Neural cell (in vitro differentiated cells): ENCODE results near the gene SLC38A9. TPM values are rescaled to one million over a fixed set of nuclear protein-coding genes. Genes with fewer than 3 reads are reported as not detected.

Source experiments
- H2AFZ ChIP-seq: fragments of 200-600, 300-800 bp; sonication (generic), shearing (Covaris generic); 2 replicates; pipeline ENCODE4 v1.6.0; 2014; ENCODE audit warnings: low read depth, mild to moderate bottlenecking, antibody characterized with exemption, low read length, moderate library complexity
- H3F3A ChIP-seq: fragments of 200-600 bp; shearing (Covaris generic); 2 replicates; pipeline ENCODE4 v1.6.1; 2016; ENCODE audit warnings: mild to moderate bottlenecking, moderate library complexity, mixed read lengths, antibody characterized with exemption, low read length; ENCODE audit not compliant: insufficient read depth, poor library complexity, severe bottlenecking
- H3K27ac ChIP-seq: fragments of 200-600, 300-800 bp; sonication (generic), shearing (Covaris generic); 2 replicates; pipeline ENCODE4 v1.5.1; 2014; ENCODE audit warnings: mild to moderate bottlenecking, low read length, moderate library complexity
- H3K27me3 ChIP-seq: fragments of 300-800, 200-600 bp; sonication (generic), shearing (Covaris generic); 2 replicates; pipeline ENCODE4 v1.6.0; 2014; ENCODE audit warnings: mild to moderate bottlenecking, low read depth, low read length, moderate library complexity; ENCODE audit not compliant: insufficient read depth
- H3K36me3 ChIP-seq: fragments of 300-800, 200-600 bp; sonication (generic), shearing (Covaris generic); 2 replicates; pipeline ENCODE4 v1.5.1; 2014; ENCODE audit warnings: mild to moderate bottlenecking, antibody characterized with exemption, low read length, moderate library complexity; ENCODE audit not compliant: insufficient read depth
- H3K4me2 ChIP-seq: fragments of 300-800, 200-600 bp; sonication (generic), shearing (Covaris generic); 2 replicates; pipeline ENCODE4 v1.6.0; 2014; ENCODE audit warnings: mild to moderate bottlenecking, low read length
- H3K4me3 ChIP-seq: fragments of 300-800, 200-600 bp; sonication (generic), shearing (Covaris generic); 2 replicates; pipeline ENCODE4 v1.5.1; 2014; ENCODE audit warnings: mild to moderate bottlenecking, low read length, moderate library complexity
- H3K79me2 ChIP-seq: fragments of 200-600 bp; shearing (Covaris generic); replicated peaks from 2 replicates; pipeline ENCODE4 v1.6.0; 2014; ENCODE audit warnings: mild to moderate bottlenecking, low read length, moderate library complexity; ENCODE audit not compliant: insufficient read depth
- H3K9ac ChIP-seq: fragments of 300-800, 200-600 bp; sonication (generic), shearing (Covaris generic); 2 replicates; pipeline ENCODE4 v1.6.1; 2016; ENCODE audit warnings: mild to moderate bottlenecking, low read length, mixed read lengths
- H3K9me2 ChIP-seq: fragments of 200-600 bp; shearing (Covaris generic); 2 replicates; pipeline ENCODE4 v1.6.1; 2016; ENCODE audit warnings: mild to moderate bottlenecking, low read length, mixed read lengths; ENCODE audit not compliant: insufficient read depth
- H3K9me3 ChIP-seq: fragments of 200-600, 300-800 bp; sonication (generic), shearing (Covaris generic); 2 replicates; pipeline ENCODE4 v1.6.1; 2016; ENCODE audit warnings: mild to moderate bottlenecking, mixed run types, low read length, moderate library complexity, mixed read lengths
- H4K20me1 ChIP-seq: fragments of 200-600 bp; shearing (Covaris generic); 2 replicates; pipeline ENCODE4 v1.6.1; 2016; ENCODE audit warnings: mild to moderate bottlenecking, mixed run types; ENCODE audit not compliant: insufficient read depth
- EP300 ChIP-seq: fragments of 450-650 bp; conservative IDR thresholded peaks from 2 replicates; pipeline ENCODE4 v1.6.1; 2014; ENCODE audit warnings: antibody characterized with exemption, mild to moderate bottlenecking, moderate library complexity; ENCODE audit not compliant: poor library complexity, severe bottlenecking
- EZH2 ChIP-seq: fragments of 200-600, 300-800 bp; shearing (Covaris generic), sonication (generic); IDR thresholded peaks from 2 replicates; pipeline ENCODE4 v1.6.1; 2014; ENCODE audit warnings: antibody characterized with exemption, low read length, borderline replicate concordance, mild to moderate bottlenecking; ENCODE audit not compliant: insufficient read depth, poor library complexity, severe bottlenecking
- MXI1 ChIP-seq: fragments of 450-650 bp; conservative IDR thresholded peaks from 2 replicates; pipeline ENCODE4 v1.6.1; 2014; ENCODE audit warnings: antibody characterized with exemption, mild to moderate bottlenecking; ENCODE audit not compliant: poor library complexity, severe bottlenecking
- POLR2AphosphoS5 ChIP-seq: IDR thresholded peaks from 2 replicates; pipeline ENCODE4 v1.6.1; 2012
- RAD21 ChIP-seq: fragments of 450-650 bp; conservative IDR thresholded peaks from 2 replicates; pipeline ENCODE4 v1.6.1; 2014; ENCODE audit warnings: antibody characterized with exemption, mild to moderate bottlenecking, moderate library complexity
- SMC3 ChIP-seq: fragments of 450-650 bp; conservative IDR thresholded peaks from 2 replicates; pipeline ENCODE4 v1.6.1; 2014; ENCODE audit warnings: antibody characterized with exemption, mild to moderate bottlenecking, moderate library complexity; ENCODE audit not compliant: poor library complexity
- TAF1 ChIP-seq: IDR thresholded peaks from 2 replicates; pipeline ENCODE4 v1.6.1; 2012; ENCODE audit warnings: low read depth
- polyA plus RNA-seq: library from polyadenylated mRNA; depleted of rRNA; stranded (reverse); fragments of >200 nt; gene quantifications from 2 replicates; pipeline ENCODE4 v1.2.3, GENCODE V29; 2014
- TF ChIP-seq, protein P1 (sequence below): IDR thresholded peaks from 2 replicates; pipeline ENCODE4 v1.6.1; 2012; ENCODE audit warnings: borderline replicate concordance
- TF ChIP-seq, protein P2 (sequence below): fragments of 450-650 bp; IDR thresholded peaks from 2 replicates; pipeline ENCODE4 v1.5.1; 2014; ENCODE audit warnings: antibody characterized with exemption, mild to moderate bottlenecking, moderate library complexity; ENCODE audit not compliant: poor library complexity, severe bottlenecking

The SLC38A9 gene
- polyA plus RNA-seq, 1 donor from 2014 or later = 44.5 TPM

DNA sequence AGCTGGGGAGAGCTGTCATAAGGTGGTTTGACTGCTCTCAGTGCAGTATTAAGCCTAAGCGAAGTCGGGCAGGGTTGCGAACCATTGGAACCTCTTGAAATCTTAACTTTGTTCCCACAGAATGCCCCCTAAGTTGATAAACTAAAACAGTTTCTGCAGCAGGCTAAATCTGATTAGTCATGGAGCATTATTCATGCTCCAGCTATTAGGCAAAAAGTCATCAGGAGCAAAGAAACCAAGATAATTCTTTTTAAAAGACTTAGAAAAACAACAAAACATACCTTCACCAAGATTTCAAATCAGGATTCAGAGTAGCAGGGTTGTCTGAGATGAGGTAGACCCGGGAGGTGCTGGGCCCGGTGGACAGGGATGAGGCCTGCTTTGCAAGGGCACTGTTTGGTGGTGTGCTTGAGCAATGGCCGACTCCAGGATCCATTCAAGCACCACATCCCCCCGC lies 107.5 kb downstream of the SLC38A9 start:
- no peaks in the 10 kb centered on the region for H3K79me2 ChIP-seq
- H4K20me1 ChIP-seq = no peaks in the 10 kb centered on the region
- H2AFZ ChIP-seq = no peak overlapping the region
- H3F3A ChIP-seq = no peaks in the 10 kb centered on the region
- H3K36me3 ChIP-seq = no peaks in the 10 kb centered on the region
- H3K9me3 ChIP-seq = no peaks in the 10 kb centered on the region
- H3K4me2 ChIP-seq = no peak overlapping the region
- H3K4me3 ChIP-seq = no peak overlapping the region
- no peaks in the 10 kb centered on the region for H3K9me2 ChIP-seq
- H3K27me3 ChIP-seq = no peaks in the 10 kb centered on the region
- TF ChIP-seq TAF1 = no peak
- no peak for TF ChIP-seq POLR2AphosphoS5
- no peak for TF ChIP-seq RAD21
- TF ChIP-seq, protein P1, sequence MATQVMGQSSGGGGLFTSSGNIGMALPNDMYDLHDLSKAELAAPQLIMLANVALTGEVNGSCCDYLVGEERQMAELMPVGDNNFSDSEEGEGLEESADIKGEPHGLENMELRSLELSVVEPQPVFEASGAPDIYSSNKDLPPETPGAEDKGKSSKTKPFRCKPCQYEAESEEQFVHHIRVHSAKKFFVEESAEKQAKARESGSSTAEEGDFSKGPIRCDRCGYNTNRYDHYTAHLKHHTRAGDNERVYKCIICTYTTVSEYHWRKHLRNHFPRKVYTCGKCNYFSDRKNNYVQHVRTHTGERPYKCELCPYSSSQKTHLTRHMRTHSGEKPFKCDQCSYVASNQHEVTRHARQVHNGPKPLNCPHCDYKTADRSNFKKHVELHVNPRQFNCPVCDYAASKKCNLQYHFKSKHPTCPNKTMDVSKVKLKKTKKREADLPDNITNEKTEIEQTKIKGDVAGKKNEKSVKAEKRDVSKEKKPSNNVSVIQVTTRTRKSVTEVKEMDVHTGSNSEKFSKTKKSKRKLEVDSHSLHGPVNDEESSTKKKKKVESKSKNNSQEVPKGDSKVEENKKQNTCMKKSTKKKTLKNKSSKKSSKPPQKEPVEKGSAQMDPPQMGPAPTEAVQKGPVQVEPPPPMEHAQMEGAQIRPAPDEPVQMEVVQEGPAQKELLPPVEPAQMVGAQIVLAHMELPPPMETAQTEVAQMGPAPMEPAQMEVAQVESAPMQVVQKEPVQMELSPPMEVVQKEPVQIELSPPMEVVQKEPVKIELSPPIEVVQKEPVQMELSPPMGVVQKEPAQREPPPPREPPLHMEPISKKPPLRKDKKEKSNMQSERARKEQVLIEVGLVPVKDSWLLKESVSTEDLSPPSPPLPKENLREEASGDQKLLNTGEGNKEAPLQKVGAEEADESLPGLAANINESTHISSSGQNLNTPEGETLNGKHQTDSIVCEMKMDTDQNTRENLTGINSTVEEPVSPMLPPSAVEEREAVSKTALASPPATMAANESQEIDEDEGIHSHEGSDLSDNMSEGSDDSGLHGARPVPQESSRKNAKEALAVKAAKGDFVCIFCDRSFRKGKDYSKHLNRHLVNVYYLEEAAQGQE = no peak
- TF ChIP-seq SMC3 = no peak
- TF ChIP-seq EZH2 = no peak
- TF ChIP-seq, protein P2, sequence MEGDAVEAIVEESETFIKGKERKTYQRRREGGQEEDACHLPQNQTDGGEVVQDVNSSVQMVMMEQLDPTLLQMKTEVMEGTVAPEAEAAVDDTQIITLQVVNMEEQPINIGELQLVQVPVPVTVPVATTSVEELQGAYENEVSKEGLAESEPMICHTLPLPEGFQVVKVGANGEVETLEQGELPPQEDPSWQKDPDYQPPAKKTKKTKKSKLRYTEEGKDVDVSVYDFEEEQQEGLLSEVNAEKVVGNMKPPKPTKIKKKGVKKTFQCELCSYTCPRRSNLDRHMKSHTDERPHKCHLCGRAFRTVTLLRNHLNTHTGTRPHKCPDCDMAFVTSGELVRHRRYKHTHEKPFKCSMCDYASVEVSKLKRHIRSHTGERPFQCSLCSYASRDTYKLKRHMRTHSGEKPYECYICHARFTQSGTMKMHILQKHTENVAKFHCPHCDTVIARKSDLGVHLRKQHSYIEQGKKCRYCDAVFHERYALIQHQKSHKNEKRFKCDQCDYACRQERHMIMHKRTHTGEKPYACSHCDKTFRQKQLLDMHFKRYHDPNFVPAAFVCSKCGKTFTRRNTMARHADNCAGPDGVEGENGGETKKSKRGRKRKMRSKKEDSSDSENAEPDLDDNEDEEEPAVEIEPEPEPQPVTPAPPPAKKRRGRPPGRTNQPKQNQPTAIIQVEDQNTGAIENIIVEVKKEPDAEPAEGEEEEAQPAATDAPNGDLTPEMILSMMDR = no peak
- no peak for TF ChIP-seq MXI1
- TF ChIP-seq EP300 = no peak
- no peak overlapping the region for H3K27ac ChIP-seq
- H3K9ac ChIP-seq = no peak overlapping the region

GRCh38 chr5:55603922-55604321 lies 108.2 kb downstream of the SLC38A9 start:
- no peaks in the 10 kb centered on the region for H3K27me3 ChIP-seq
- H4K20me1 ChIP-seq = no peaks in the 10 kb centered on the region
- H3K4me2 ChIP-seq = no peak overlapping the region
- no peaks in the 10 kb centered on the region for H3K79me2 ChIP-seq
- H3K9me3 ChIP-seq = no peaks in the 10 kb centered on the region
- H2AFZ ChIP-seq = no peak overlapping the region
- H3F3A ChIP-seq = no peaks in the 10 kb centered on the region
- H3K36me3 ChIP-seq = no peaks in the 10 kb centered on the region
- TF ChIP-seq EP300 (no peak), SMC3 (no peak), RAD21 (no peak), POLR2AphosphoS5 (no peak), MXI1 (no peak)
- TF ChIP-seq, protein P1 = no peak
- H3K9me2 ChIP-seq = no peaks in the 10 kb centered on the region
- H3K4me3 ChIP-seq = no peak overlapping the region
- no peak overlapping the region for H3K9ac ChIP-seq
- H3K27ac ChIP-seq = no peak overlapping the region
